RWPE2 (cell line): Measurements from ENCODE around the gene HYI.

ENCODE experiments used
- ATAC-seq: fragments of 200-7000 bp; cut with Tn5 transposase; 3 replicates; pipeline ENCODE4 v1.9.1; 2021; ENCODE audit warnings: low read depth
- DNase-seq: peaks from one replicate; pipeline ENCODE4 v3.0.0-alpha.2; 2020; ENCODE audit warnings: low spot score
- H3K27ac ChIP-seq: fragments of 450-650 bp; 2 replicates; pipeline ENCODE4 v1.5.1; 2017; ENCODE audit warnings: mild to moderate bottlenecking; ENCODE audit not compliant: poor library complexity, severe bottlenecking
- H3K27me3 ChIP-seq: fragments of 250-450 bp; sonication (Bioruptor Pico); 2 replicates; pipeline ENCODE4 v1.5.1; 2021; ENCODE audit warnings: mild to moderate bottlenecking, moderate library complexity; ENCODE audit not compliant: insufficient read depth, poor library complexity, severe bottlenecking
- H3K36me3 ChIP-seq: fragments of 250-450 bp; sonication (Bioruptor Pico); 2 replicates; pipeline ENCODE4 v1.5.1; 2020; ENCODE audit warnings: low read depth, mild to moderate bottlenecking, moderate library complexity
- H3K4me1 ChIP-seq: fragments of 250-450 bp; sonication (Bioruptor Pico); 2 replicates; pipeline ENCODE4 v1.5.1; 2021; ENCODE audit warnings: mild to moderate bottlenecking, moderate library complexity; ENCODE audit not compliant: insufficient read depth, poor library complexity, severe bottlenecking
- H3K4me3 ChIP-seq: fragments of 250-450 bp; sonication (Bioruptor Pico); 2 replicates; pipeline ENCODE4 v1.5.1; 2021; ENCODE audit warnings: mild to moderate bottlenecking, moderate library complexity; ENCODE audit not compliant: severe bottlenecking
- H3K9me3 ChIP-seq: fragments of 250-450 bp; sonication (Bioruptor Pico); 2 replicates; pipeline ENCODE4 v1.5.1; 2021; ENCODE audit warnings: mild to moderate bottlenecking, moderate library complexity; ENCODE audit not compliant: severe bottlenecking
- TF ChIP-seq, protein P1 (sequence below): fragments of 450-650 bp; IDR thresholded peaks from one replicate; pipeline ENCODE4 v1.5.1; 2017; ENCODE audit warnings: mild to moderate bottlenecking, moderate library complexity; ENCODE audit not compliant: poor library complexity, severe bottlenecking

HYI gene

DNA sequence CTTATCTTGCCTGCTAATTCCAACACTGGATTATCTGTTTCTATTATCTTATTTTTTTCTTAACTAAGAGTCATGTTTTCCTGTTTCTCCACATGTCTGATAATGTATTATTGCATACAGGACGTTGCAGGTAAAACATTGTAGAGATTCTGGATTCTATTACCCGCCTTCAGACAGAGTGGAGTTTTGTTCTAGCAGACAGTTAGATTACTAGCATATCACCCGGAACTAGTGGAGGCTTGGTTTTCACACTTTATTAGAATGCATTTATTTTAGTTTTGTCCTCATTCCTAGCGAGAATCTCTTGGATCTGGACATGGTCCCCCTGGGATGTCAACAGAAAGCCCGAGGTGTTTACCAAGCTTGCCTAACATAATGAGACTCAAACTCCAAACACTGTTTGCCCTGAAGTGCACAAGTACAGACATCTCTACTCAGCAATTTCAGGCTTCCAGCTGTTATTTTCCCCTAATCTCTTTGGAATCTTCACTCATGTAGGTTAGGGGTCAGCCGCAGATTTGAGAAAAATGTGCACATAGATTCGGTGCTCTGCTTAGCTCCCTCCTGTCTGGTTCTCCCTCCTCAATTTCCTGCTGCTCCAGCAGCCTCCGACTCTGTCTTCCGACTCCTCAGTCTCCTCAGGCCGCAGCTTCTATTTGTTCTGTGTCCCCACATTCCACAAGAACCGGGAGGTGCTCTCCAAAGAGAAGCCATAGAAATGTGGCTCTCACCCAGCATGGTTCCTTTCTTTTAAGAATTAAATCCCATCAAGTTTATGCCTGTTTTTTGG, 40.1 kb upstream of the HYI start:
- H3K4me3 ChIP-seq: no peak overlapping the region
- TF ChIP-seq, protein P1, sequence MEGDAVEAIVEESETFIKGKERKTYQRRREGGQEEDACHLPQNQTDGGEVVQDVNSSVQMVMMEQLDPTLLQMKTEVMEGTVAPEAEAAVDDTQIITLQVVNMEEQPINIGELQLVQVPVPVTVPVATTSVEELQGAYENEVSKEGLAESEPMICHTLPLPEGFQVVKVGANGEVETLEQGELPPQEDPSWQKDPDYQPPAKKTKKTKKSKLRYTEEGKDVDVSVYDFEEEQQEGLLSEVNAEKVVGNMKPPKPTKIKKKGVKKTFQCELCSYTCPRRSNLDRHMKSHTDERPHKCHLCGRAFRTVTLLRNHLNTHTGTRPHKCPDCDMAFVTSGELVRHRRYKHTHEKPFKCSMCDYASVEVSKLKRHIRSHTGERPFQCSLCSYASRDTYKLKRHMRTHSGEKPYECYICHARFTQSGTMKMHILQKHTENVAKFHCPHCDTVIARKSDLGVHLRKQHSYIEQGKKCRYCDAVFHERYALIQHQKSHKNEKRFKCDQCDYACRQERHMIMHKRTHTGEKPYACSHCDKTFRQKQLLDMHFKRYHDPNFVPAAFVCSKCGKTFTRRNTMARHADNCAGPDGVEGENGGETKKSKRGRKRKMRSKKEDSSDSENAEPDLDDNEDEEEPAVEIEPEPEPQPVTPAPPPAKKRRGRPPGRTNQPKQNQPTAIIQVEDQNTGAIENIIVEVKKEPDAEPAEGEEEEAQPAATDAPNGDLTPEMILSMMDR: no peak
- no peaks in the 10 kb centered on the region for H3K27me3 ChIP-seq
- DNase-seq (no peak), ATAC-seq (peak; percentile 27; the same call in 2 of the 3 replicates)
- peak overlapping the region; percentile 63 for H3K27ac ChIP-seq
- no peaks in the 10 kb centered on the region for H3K36me3 ChIP-seq
- peaks cover 21% of the 10 kb centered on the region for H3K4me1 ChIP-seq
- peaks cover 7% of the 10 kb centered on the region for H3K9me3 ChIP-seq

DNA sequence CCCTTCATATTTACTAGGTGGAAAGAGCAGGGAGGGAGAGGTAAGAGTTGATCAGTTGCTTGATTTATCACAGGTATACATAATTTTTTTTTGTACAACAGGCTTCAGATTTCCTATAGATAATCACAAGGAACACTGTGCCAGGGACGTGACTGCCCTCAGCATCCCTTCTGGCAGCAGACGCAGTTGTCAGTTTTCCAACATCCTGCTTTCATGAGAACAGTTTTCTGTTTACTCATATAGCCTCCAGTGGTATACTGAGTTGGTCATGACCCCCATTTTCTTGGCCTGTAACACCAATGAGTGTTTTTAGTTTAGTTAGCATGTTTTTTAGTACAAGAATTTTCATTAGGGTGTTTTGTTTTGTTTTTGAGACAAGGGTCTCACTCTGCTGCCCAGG, 39.1 kb upstream of the HYI start:
- Histone ChIP-seq H3K4me1 (peaks cover 21% of the 10 kb centered on the region), H3K9me3 (peaks cover 9% of the 10 kb centered on the region), H3K27ac (peak overlapping the region; percentile 63), H3K27me3 (no peaks in the 10 kb centered on the region), H3K4me3 (no peak overlapping the region), H3K36me3 (no peaks in the 10 kb centered on the region)
- TF ChIP-seq, protein P1: no peak
- ATAC-seq (peak; percentile 60; the same call in 1 of the 3 replicates), DNase-seq (no peak)

DNA sequence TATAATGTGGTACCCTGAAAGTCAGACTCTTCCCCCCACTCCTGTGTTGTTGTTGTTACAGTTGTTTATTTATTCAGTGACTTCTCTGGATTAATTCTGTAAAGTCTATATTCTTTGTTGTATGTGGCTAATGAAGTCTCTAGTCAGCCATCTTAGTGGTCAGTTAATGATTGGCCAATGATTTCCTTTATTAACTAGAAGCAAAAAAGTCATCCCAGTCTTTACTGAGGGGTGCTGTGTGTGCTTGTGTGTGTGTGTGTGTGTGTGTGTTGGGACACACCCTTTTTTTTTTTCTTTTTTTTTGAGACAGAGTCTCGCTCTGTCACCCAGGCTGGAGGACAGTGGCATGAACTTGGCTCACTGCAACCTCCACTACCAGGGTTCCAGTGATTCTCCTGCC, 37.3 kb upstream of the HYI start:
- Histone ChIP-seq H3K4me1 (peaks cover 21% of the 10 kb centered on the region), H3K27ac (peak overlapping the region; percentile 63), H3K27me3 (no peaks in the 10 kb centered on the region), H3K4me3 (no peak overlapping the region), H3K9me3 (peaks cover 16% of the 10 kb centered on the region), H3K36me3 (no peaks in the 10 kb centered on the region)
- TF ChIP-seq, protein P1: no peak
- ATAC-seq: no peak
- DNase-seq: no peak

DNA sequence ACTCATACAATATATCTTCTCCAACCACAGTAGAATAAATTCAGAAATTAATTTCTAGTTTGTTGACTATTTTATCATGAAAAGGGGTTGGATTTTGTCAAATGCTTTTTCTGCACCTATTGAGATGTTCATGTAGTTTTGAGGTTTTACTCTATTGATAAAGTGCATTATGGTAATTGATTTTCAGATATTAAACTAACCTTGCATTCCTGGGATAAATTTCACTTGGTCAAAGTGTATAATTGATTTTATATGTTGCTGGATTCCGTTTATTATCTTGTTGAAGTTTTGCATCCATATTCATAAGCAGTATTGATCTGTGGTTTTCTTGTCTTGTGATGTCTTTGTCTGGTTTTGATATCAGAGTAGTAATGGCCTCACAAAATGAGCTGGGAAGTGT, 34.4 kb upstream of the HYI start:
- DNase-seq (no peak), ATAC-seq (no peak)
- H3K27ac ChIP-seq: no peak overlapping the region
- no peaks in the 10 kb centered on the region for H3K27me3 ChIP-seq
- H3K4me3 ChIP-seq: no peak overlapping the region
- peaks cover 8% of the 10 kb centered on the region for H3K4me1 ChIP-seq
- TF ChIP-seq, protein P1: no peak
- no peaks in the 10 kb centered on the region for H3K36me3 ChIP-seq
- peaks cover 16% of the 10 kb centered on the region for H3K9me3 ChIP-seq

DNA sequence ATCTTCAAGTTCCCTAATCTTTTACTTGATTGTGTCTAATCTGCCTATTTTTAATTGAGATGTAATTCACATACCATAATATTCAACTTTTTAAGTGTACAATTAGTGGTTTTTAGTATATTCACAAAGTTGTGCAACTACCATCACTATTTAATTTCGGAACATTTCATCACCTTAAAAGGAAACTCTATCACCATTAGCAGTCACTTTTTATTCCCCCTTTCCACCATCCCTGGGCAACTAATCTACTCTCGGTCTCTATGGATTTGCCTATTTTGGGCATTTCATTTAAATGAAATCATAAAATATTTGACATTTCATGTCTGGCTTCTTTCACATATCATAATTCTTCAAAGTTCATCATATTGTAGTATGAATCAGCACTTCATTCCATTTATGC, 30.6 kb upstream of the HYI start:
- DNase-seq (no peak), ATAC-seq (no peak)
- Histone ChIP-seq H3K9me3 (peaks cover 10% of the 10 kb centered on the region), H3K4me1 (peaks cover 5% of the 10 kb centered on the region), H3K4me3 (no peak overlapping the region), H3K27ac (peak overlapping the region; percentile 16), H3K36me3 (no peaks in the 10 kb centered on the region), H3K27me3 (no peaks in the 10 kb centered on the region)
- TF ChIP-seq, protein P1: no peak
